IMR-90 (cell line): Measurements from ENCODE around the gene WRAP53. TPM values are rescaled to one million over a fixed set of nuclear protein-coding genes. Genes with fewer than 3 reads are reported as not detected.
A peak's percentile ranks its signal among the peaks of the same experiment; 100 is the strongest.

Experiments used
- ATAC-seq: fragments of 200-7000 bp; cut with Tn5 transposase; 2 replicates; pipeline ENCODE4 v1.9.1; 2020; ENCODE audit warnings: low read depth, mild to moderate bottlenecking, moderate library complexity
- BruUV-seq: library from RNA; stranded (reverse); fragments of 400-500 nt; replicated peaks from 2 replicates; lab custom pipeline; 2021; lab: Mats Ljungman, UMichigan
- CTCF ChIA-PET: fragments of 300-600 bp; formaldehyde crosslinking; extraction: SDS; loops from one replicate; lab custom pipeline; 2021; ENCODE audit warnings: antibody characterized with exemption; lab: Yijun Ruan, JAX
- POLR2A ChIA-PET: fragments of 300-600 bp; sonication (Branson Sonifier 250); formaldehyde crosslinking; loops from one replicate; lab custom pipeline; 2022; ENCODE audit warnings: antibody characterized with exemption; ENCODE audit not compliant: unreplicated experiment; lab: Charles Lee
- DNase-seq: peaks from one replicate; pipeline ENCODE4 v3.0.0; 2013
- H2AFZ ChIP-seq: replicated peaks from 2 replicates; pipeline ENCODE3; 2013; ENCODE audit warnings: low read length, mild to moderate bottlenecking; ENCODE audit not compliant: poor library complexity
- H2AK5ac ChIP-seq: 2 replicates; pipeline ENCODE4 v1.6.1; 2013; ENCODE audit warnings: low read depth, low read length, inconsistent platforms
- H2AK9ac ChIP-seq: replicated peaks from 2 replicates; pipeline ENCODE3; 2013; ENCODE audit warnings: mild to moderate bottlenecking, low read depth, low read length, moderate library complexity; ENCODE audit not compliant: poor library complexity
- H2BK120ac ChIP-seq: 2 replicates; pipeline ENCODE4 v1.6.1; 2013; ENCODE audit warnings: low read depth, low read length, inconsistent platforms
- H2BK15ac ChIP-seq: 3 replicates; pipeline ENCODE4 v1.6.1; 2013; ENCODE audit warnings: low read depth, low read length, inconsistent platforms
- H2BK20ac ChIP-seq: 2 replicates; pipeline ENCODE4 v1.6.1; 2013; ENCODE audit warnings: low read depth, mild to moderate bottlenecking, inconsistent platforms, low read length, moderate library complexity
- H2BK5ac ChIP-seq: 2 replicates; pipeline ENCODE4 v1.6.1; 2013; ENCODE audit warnings: mild to moderate bottlenecking, low read depth, low read length, inconsistent platforms; ENCODE audit not compliant: poor library complexity, severe bottlenecking
- H3K14ac ChIP-seq: replicated peaks from 2 replicates; pipeline ENCODE4 v1.6.1; 2013; ENCODE audit warnings: low read depth, low read length, inconsistent platforms
- H3K18ac ChIP-seq: 2 replicates; pipeline ENCODE4 v1.6.1; 2013; ENCODE audit warnings: low read depth, low read length, control low read depth
- H3K23ac ChIP-seq: 2 replicates; pipeline ENCODE4 v1.6.1; 2013; ENCODE audit warnings: low read depth, low read length, inconsistent platforms
- H3K27ac ChIP-seq: 2 replicates; pipeline ENCODE4 v1.5.1; 2013; ENCODE audit warnings: mild to moderate bottlenecking, control low read depth, low read length; ENCODE audit not compliant: insufficient read depth
- H3K27me3 ChIP-seq: 2 replicates; pipeline ENCODE4 v1.6.1; 2013; ENCODE audit warnings: low read length; ENCODE audit not compliant: control insufficient read depth, insufficient read depth
- H3K36me3 ChIP-seq: 2 replicates; pipeline ENCODE4 v1.6.1; 2013; ENCODE audit warnings: low read length, mixed read lengths; ENCODE audit not compliant: control insufficient read depth, insufficient read depth
- H3K4ac ChIP-seq: 2 replicates; pipeline ENCODE4 v1.6.1; 2013; ENCODE audit warnings: low read depth, low read length, inconsistent platforms
- H3K4me1 ChIP-seq: 2 replicates; pipeline ENCODE4 v1.6.1; 2013; ENCODE audit warnings: low read length, mixed read lengths; ENCODE audit not compliant: control insufficient read depth, insufficient read depth
- H3K4me2 ChIP-seq: 2 replicates; pipeline ENCODE4 v1.6.1; 2013; ENCODE audit warnings: low read depth, mild to moderate bottlenecking, control low read depth, low read length, moderate library complexity
- H3K4me3 ChIP-seq: 2 replicates; pipeline ENCODE4 v1.5.1; 2013; ENCODE audit warnings: low read depth, mild to moderate bottlenecking, control low read depth, low read length, moderate library complexity; ENCODE audit not compliant: insufficient read depth
- H3K56ac ChIP-seq: 2 replicates; pipeline ENCODE4 v1.6.1; 2013; ENCODE audit warnings: low read length, inconsistent platforms; ENCODE audit not compliant: insufficient read depth; ENCODE audit errors: extremely low read depth
- H3K79me1 ChIP-seq, 2 experiments: 2 replicates each; pipeline ENCODE4 v1.6.1; 2013; ENCODE audit warnings: low read length in 2 of 2, inconsistent platforms in 1 of 2, low read depth in 1 of 2
- H3K9ac ChIP-seq: 2 replicates; pipeline ENCODE4 v1.6.1; 2013; ENCODE audit warnings: low read depth, low read length, control low read depth
- H3K9me1 ChIP-seq: 2 replicates; pipeline ENCODE4 v1.6.1; 2013; ENCODE audit warnings: low read length, inconsistent platforms; ENCODE audit not compliant: insufficient read depth
- H3K9me3 ChIP-seq: 2 replicates; pipeline ENCODE4 v1.6.1; 2013; ENCODE audit warnings: low read length; ENCODE audit not compliant: control insufficient read depth, insufficient read depth
- H4K20me1 ChIP-seq: 2 replicates; pipeline ENCODE4 v1.6.1; 2013; ENCODE audit warnings: low read length, inconsistent platforms; ENCODE audit not compliant: insufficient read depth
- H4K5ac ChIP-seq: 2 replicates; pipeline ENCODE4 v1.6.1; 2013; ENCODE audit warnings: mild to moderate bottlenecking, low read depth, low read length, control low read depth
- H4K8ac ChIP-seq, 2 experiments: 2 replicates each; pipeline ENCODE4 v1.6.1; 2013; ENCODE audit warnings: low read depth in 2 of 2, low read length in 2 of 2, control low read depth in 1 of 2, inconsistent platforms in 1 of 2
- H4K91ac ChIP-seq: 2 replicates; pipeline ENCODE4 v1.6.1; 2013; ENCODE audit warnings: low read depth, low read length, inconsistent platforms; ENCODE audit not compliant: insufficient read depth
- RFX5 ChIP-seq: IDR thresholded peaks from 2 replicates; pipeline ENCODE4 v1.8.0; 2012; ENCODE audit warnings: low read depth, mild to moderate bottlenecking, low read length, moderate library complexity
- USF2 ChIP-seq: fragments of 150-350 bp; IDR thresholded peaks from 2 replicates; pipeline ENCODE4 v1.6.1; 2017; ENCODE audit warnings: mild to moderate bottlenecking, antibody characterized with exemption, low read length, low read depth
- WGBS, 2 experiments: methylation state at CpG; one replicate each; pipeline versions ENCODE4 v1.1.5 to v1.1.7; 2013; ENCODE audit warnings: missing lambda C conversion rate in 2 of 2; ENCODE audit not compliant: insufficient read length in 1 of 2; ENCODE audit errors: extremely low coverage in 2 of 2; 5-methylcytosine and 5-hydroxymethylcytosine counted together
- dilution Hi-C: fragments of 300-500 bp; cut with HindIII; formaldehyde crosslinking; loops from one replicate; pipeline ENCODE4 v1.14.3; 2018; ENCODE audit warnings: low sequenced_read_pairs; ENCODE audit not compliant: unreplicated experiment
- in situ Hi-C: fragments of 300-500 bp; cut with MboI; formaldehyde crosslinking; loops from 3 replicates; pipeline ENCODE4 v1.14.3; 2019; ENCODE audit warnings: low sequenced_read_pairs, inconsistent platforms, mixed read lengths
- intact Hi-C: fragments of 100-400 bp; cut with micrococcal nuclease; formaldehyde crosslinking; loops from 2 replicates; pipeline ENCODE4 v1.10.0; 2022
- polyA plus RNA-seq, 3 experiments: library from polyadenylated mRNA; depleted of rRNA; stranded (reverse); fragments of >200 nt; gene quantifications; 2 replicates each; pipeline ENCODE4 v1.2.3, GENCODE V29; 2012; ENCODE audit warnings: low replicate concordance in 1 of 3
- total RNA-seq: library from RNA; depleted of rRNA; stranded (reverse); fragments of >200 nt; gene quantifications from 2 replicates; pipeline ENCODE4 v1.2.3, GENCODE V29; 2012

Gene WRAP53
- total and polyA plus RNA-seq, 2 of the 4 experiments (the other 2 are of a cell fraction), result 6.6 to 9.5 TPM

GRCh38 chr17:7716901-7717755 lies 28.9 kb downstream of the WRAP53 start, which contains the start of gene DNAH2 (continued):
- no peak for TF ChIP-seq USF2

GRCh38 chr17:7717756-7718350 lies 29.6 kb downstream of the WRAP53 start:
- Histone ChIP-seq H3K18ac (no peak overlapping the region), H3K14ac (no peak overlapping the region), H4K5ac (no peak overlapping the region), H2AK9ac (no peak overlapping the region), H3K4ac (no peak overlapping the region), H3K23ac (no peak overlapping the region), H3K27me3 (peaks cover 67% of the 10 kb centered on the region), H3K4me1 (peaks cover 5% of the 10 kb centered on the region; the same call in 1 of the 2 replicates), H3K27ac (no peak overlapping the region), H2BK15ac (no peak overlapping the region), H2AFZ (peak overlapping the region; percentile 98), H2BK120ac (no peak overlapping the region), H3K4me3 (peak overlapping the region; percentile 73), H4K8ac (no peak overlapping the region), H3K9me3 (no peaks in the 10 kb centered on the region), H2BK5ac (no peak overlapping the region), H3K36me3 (no peaks in the 10 kb centered on the region), H3K9me1 (0 out of 2 replicates have a peak, but pooled peaks cover 4% of the 10 kb centered on the region), H2BK20ac (no peak overlapping the region), H3K56ac (no peak overlapping the region), H2AK5ac (no peak overlapping the region), H3K79me1 (no peaks in the 10 kb centered on the region), H3K9ac (no peak overlapping the region), H4K91ac (no peak overlapping the region), H3K4me2 (peak overlapping the region; percentile 88), H4K20me1 (no peaks in the 10 kb centered on the region; the same call in 1 of the 2 replicates)
- POLR2A ChIA-PET, result no interaction called here
- no peak for DNase-seq
- intact Hi-C loops, result loop anchor here (1.0 kb wide), 1 partner anchor 84 kb away; no protein-coding TSS in a partner anchor
- dilution Hi-C loops, result no loop called here
- no TSS peak for BruUV-seq
- ATAC-seq, result peak; percentile 3; the same call in 1 of the 2 replicates
- WGBS, 2 experiments, result 4% methylated on average over 9 of the region's 16 CpGs; no CpG with 5 or more reads in 1 of the 2 experiments
- no peak for TF ChIP-seq RFX5
- in situ Hi-C loops, result no loop called here
- CTCF ChIA-PET, result interaction anchor here (0.6 kb wide), 1 partner anchor 16 kb away, joined by 4 read pairs; no protein-coding TSS in a partner anchor
